Ishikawa (cell line): ENCODE data around the gene PCDH15.

ENCODE experiments used
- CEBPB ChIP-seq: IDR thresholded peaks from 2 replicates; pipeline ENCODE4 v1.6.1; 2012
- EGR1 ChIP-seq: IDR thresholded peaks from 2 replicates; pipeline ENCODE4 v1.6.1; 2012
- EP300 ChIP-seq: IDR thresholded peaks from 2 replicates; pipeline ENCODE4 v1.6.1; 2012; ENCODE audit warnings: borderline replicate concordance
- NFIC ChIP-seq: IDR thresholded peaks from 2 replicates; pipeline ENCODE4 v1.6.1; 2012
- RAD21 ChIP-seq: IDR thresholded peaks from 2 replicates; pipeline ENCODE4 v1.6.1; 2012; ENCODE audit warnings: low read depth
- TAF1 ChIP-seq: IDR thresholded peaks from 2 replicates; pipeline ENCODE4 v1.6.1; 2012; ENCODE audit warnings: low read depth, mild to moderate bottlenecking
- YY1 ChIP-seq: IDR thresholded peaks from 2 replicates; pipeline ENCODE4 v1.6.1; 2012; ENCODE audit warnings: low read depth
- TF ChIP-seq, protein P1 (sequence below): IDR thresholded peaks from 2 replicates; pipeline ENCODE4 v1.6.1; 2012
- TF ChIP-seq, protein P2 (sequence below): IDR thresholded peaks from 2 replicates; pipeline ENCODE4 v1.6.1; 2012

DNA sequence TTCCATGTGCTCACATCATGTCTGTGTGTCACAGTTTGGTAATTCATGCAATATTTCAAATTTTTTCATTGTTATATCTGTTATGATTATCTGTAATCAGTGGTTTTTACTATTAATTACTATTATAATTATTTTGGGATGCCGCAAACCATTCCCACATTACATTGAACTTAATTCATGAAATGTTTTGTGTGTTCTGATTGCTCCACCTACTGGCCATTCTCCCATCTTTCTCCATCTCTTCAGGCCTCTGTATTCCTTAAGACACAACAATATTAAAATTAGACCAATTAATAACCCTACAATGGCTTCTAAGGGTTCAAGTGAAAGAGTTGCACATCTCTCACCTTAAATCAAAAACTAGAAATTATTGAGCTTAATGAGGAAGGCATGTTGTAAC lies 398.5 kb downstream of the PCDH15 start:
- TF ChIP-seq, protein P1, sequence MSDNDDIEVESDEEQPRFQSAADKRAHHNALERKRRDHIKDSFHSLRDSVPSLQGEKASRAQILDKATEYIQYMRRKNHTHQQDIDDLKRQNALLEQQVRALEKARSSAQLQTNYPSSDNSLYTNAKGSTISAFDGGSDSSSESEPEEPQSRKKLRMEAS, result no peak
- TF ChIP-seq, protein P2, sequence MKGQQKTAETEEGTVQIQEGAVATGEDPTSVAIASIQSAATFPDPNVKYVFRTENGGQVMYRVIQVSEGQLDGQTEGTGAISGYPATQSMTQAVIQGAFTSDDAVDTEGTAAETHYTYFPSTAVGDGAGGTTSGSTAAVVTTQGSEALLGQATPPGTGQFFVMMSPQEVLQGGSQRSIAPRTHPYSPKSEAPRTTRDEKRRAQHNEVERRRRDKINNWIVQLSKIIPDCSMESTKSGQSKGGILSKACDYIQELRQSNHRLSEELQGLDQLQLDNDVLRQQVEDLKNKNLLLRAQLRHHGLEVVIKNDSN, result no peak
- no peak for TF ChIP-seq TAF1
- no peak for TF ChIP-seq EP300
- TF ChIP-seq YY1, result no peak
- peak; percentile 67 for TF ChIP-seq RAD21
- TF ChIP-seq EGR1, result no peak
- no peak for TF ChIP-seq NFIC
- TF ChIP-seq CEBPB, result no peak
